Fibroblast of the aortic adventitia (primary cell): ENCODE results near the gene ST7. TPM values are rescaled to one million over a fixed set of nuclear protein-coding genes. Genes with fewer than 3 reads are reported as not detected.

Source experiments
- DNase-seq: peaks from one replicate; pipeline ENCODE4 v3.0.0-alpha.2; 2010; ENCODE audit warnings: low read depth
- H3K4me3 ChIP-seq: 2 replicates; pipeline ENCODE4 v1.5.1; 2011; ENCODE audit warnings: low read depth, mild to moderate bottlenecking, control low read depth, low read length, moderate library complexity
- total RNA-seq: library from RNA; depleted of rRNA; stranded (reverse); fragments of >200 nt; gene quantifications from 2 replicates; pipeline ENCODE4 v1.2.3, GENCODE V29; 2012; ENCODE audit warnings: low replicate concordance
- TF ChIP-seq, protein P1 (sequence below): IDR thresholded peaks from 2 replicates; pipeline ENCODE4 v1.5.1; 2011; ENCODE audit warnings: mild to moderate bottlenecking, low read length, control low read depth, inconsistent platforms; ENCODE audit not compliant: insufficient read depth

The ST7 gene
- total RNA-seq, 1 donor, result 22.7 TPM

DNA sequence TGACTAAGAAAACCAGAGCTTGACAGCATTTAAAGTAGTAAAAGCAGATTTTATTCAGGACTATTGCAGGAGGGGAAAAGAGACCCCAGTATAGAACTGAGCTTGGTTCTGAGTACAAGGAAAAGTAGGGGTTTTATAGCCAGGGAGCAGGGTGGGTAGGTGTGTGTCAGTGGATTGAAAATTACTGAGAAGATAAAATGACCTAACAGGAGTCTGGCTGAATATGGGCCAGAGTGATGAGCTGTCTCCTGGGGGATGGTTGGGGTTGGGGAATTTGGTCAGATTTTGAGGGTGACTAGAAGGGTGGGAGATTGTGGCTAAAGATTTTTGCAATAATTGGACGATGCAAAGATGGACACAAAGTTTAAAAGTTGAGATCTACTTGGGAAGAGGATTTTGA is 114.0 kb downstream of the ST7 start:
- TF ChIP-seq, protein P1, sequence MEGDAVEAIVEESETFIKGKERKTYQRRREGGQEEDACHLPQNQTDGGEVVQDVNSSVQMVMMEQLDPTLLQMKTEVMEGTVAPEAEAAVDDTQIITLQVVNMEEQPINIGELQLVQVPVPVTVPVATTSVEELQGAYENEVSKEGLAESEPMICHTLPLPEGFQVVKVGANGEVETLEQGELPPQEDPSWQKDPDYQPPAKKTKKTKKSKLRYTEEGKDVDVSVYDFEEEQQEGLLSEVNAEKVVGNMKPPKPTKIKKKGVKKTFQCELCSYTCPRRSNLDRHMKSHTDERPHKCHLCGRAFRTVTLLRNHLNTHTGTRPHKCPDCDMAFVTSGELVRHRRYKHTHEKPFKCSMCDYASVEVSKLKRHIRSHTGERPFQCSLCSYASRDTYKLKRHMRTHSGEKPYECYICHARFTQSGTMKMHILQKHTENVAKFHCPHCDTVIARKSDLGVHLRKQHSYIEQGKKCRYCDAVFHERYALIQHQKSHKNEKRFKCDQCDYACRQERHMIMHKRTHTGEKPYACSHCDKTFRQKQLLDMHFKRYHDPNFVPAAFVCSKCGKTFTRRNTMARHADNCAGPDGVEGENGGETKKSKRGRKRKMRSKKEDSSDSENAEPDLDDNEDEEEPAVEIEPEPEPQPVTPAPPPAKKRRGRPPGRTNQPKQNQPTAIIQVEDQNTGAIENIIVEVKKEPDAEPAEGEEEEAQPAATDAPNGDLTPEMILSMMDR, result no peak
- no peak overlapping the region for H3K4me3 ChIP-seq
- no peak for DNase-seq

DNA sequence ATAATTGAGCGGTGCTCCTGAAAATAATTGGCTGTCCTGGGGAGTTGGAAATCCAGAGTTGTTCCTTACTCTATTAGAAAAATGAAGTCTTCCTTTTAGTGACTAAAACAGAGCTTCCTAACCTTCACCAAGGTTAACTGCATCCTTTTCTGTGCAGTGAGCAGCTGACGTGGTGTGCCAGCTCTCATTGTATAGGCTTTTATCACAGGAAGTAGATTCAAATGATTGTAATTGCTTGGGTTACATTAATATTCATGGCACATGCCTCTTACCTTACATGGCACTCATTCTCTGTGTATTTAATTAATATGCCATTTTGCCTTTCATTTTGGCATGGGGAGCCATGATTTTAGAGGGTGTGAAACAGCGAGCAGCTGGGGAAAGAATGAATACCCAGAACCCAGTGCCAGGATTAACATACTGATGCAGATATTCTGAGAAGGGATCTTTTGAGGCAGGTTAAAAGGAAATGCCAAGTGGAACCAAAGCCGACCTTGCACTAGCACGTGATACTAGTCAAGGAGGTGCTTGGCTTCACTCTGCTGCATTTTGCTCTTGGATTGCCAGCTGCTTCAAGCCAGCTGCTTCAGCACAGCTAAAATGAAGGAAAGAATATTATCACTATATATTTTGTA is 115.3 kb downstream of the ST7 start:
- H3K4me3 ChIP-seq, result no peak overlapping the region
- TF ChIP-seq, protein P1, result no peak

DNA sequence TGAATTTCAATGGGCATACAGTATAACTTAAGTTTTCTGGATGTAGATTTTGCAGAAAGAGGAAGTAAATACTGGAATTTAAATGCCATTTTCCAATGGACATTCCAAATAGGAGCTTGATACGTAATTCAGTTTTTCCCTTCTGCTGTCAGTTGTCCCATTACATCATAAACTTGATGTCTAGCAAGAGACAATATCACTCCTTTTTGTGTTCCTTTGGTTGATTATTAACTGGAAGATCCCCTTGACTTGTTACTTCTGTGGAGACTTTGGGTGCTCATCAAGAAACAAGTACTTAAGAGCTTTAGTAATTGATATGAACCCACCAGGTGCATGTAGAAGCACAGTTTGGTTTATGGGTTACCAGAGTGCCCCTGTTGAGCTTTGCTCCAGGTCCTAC is 116.1 kb downstream of the ST7 start:
- TF ChIP-seq, protein P1, result no peak
- no peak overlapping the region for H3K4me3 ChIP-seq

More for the DNA sequence above, 115.3 kb downstream of the ST7 start:
- DNase-seq, result no peak

DNA sequence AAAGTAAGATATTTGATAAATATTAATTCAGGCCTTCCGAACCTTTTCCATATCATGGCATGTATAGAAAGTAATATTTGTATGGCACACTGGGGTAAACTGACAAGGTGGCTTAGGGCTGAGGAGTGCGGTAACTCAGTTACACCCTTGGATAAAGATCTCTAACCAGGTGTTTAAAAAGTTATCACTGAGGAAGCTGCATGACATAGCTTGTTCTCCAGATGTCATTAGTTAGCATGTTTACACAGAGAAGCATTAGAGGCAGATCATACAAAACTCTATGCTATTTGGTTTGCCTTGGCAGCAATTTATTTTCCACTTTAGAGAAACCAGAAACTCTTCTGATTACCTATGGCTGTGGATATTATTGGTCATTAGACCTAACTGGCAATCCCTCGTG is 118.2 kb downstream of the ST7 start:
- TF ChIP-seq, protein P1, result no peak
- DNase-seq, result no peak
- H3K4me3 ChIP-seq, result no peak overlapping the region

More for the DNA sequence above, 116.1 kb downstream of the ST7 start:
- no peak for DNase-seq

DNA sequence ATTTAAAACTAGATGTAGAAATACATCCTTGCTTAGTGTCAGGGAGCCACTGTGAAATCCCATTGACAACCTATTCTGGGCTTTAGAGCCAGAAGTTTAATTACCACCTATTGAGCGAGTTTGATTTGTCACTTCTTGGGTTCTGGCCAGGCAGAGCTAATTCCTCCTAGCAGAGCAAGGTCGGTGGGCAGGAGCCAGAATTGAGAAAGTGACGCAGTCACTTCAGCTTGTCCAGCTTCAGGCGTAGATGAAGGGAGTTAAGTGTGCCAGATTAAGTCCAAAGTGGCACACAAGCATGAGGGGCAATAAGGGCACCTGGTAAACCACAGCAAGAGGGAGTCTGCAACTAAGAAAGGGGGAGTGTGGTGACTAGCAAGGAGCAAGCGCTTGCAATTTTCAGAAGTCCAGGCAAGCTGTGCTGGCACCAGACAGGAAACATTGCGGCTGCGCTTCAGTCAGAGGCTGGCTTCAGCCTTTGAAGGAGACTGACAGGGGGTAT is 119.4 kb downstream of the ST7 start:
- DNase-seq, result peak; percentile 63
- no peak overlapping the region for H3K4me3 ChIP-seq
- TF ChIP-seq, protein P1, result no peak

DNA sequence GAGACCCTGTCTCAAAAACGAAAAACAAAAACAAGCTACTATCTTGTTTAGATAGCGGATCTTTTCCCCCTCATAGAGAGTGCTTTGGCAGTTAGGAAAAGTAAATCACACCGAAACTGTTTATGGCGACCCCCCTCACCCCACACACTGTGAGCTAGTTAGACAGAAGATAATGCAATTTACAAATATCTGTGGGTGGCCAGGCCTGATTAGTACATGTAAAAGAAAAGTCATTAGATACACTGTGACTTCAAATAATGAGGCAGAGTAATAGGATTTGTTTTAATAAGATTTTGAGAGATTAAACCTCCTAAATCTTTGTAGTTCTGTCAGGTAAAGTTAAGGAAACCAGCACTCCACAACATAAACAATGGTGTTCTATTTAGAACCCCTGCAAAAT is 121.1 kb downstream of the ST7 start:
- no peak overlapping the region for H3K4me3 ChIP-seq
- TF ChIP-seq, protein P1, result no peak
- no peak for DNase-seq

DNA sequence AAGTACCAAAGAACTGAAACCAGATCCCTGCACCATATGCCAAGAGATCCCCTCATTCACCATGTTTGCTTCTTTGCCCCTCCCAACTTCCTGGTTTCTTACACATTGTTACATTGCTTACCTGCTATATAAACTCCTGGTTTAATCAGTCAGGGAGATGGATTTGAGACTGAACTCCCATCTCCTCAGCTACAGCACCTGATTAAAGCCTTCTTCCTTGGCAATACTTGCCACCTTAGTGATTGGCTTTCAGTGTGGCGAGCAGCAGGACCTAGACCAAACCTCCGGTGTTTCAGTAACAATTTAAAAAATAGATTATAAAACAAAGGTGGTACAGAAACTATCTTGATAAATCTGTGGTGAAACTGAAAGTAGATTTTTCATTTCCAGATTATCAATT is 122.6 kb downstream of the ST7 start:
- no peak for DNase-seq
- TF ChIP-seq, protein P1, result no peak
- no peak overlapping the region for H3K4me3 ChIP-seq
